ENCODE data around the gene NVL. TPM values are rescaled to one million over a fixed set of nuclear protein-coding genes. Genes with fewer than 3 reads are reported as not detected.

The NVL gene
- total RNA-seq, 1 experiment from 2014 or later: 33.4 TPM

DNA sequence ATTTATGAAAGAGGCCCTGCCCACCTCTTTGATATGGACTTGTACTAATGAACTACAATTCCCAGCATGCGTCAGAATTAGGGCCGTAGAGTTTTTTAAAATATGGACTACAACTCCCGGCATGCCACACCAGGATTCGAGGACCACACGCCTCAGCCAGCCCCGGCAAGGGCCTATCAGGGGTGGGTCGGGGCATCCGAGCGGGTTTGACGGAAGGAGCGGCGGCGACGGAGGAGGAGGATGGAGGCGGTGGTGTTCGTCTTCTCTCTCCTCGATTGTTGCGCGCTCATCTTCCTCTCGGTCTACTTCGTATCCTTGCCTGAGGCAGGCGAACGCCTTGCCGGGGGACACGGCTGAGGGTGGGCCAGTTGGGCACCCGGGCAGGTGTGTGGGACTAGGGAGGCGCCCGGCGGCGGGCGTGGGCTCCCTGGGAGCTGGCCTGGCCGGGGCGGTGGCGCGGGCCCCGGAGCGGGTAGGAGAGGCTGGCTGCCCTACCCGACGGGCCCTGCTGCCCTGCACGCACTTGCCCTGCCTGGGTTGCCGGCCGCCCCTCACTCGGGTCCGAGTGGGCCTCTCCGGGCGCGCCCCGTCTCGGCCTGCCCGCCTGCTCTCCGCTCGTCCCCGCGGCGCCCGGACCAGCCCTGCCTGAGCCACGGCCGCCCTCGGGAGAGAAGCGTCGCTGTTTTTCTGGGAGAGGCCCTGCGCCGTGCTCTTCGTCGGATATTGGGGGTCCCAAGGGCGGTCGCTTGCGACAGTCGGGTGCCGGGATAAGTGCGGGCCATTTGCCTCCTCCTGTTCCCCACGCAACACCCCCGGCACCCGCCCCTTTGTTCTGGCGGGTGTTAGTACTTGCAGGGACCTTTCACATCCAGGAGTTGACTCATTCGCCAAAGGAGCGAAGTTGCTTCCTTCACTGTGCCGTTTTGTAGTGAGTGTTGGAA is 27.0 kb upstream of the NVL start, which contains the start of gene CNIH4 (continued):
- TF ChIP-seq, protein P1, sequence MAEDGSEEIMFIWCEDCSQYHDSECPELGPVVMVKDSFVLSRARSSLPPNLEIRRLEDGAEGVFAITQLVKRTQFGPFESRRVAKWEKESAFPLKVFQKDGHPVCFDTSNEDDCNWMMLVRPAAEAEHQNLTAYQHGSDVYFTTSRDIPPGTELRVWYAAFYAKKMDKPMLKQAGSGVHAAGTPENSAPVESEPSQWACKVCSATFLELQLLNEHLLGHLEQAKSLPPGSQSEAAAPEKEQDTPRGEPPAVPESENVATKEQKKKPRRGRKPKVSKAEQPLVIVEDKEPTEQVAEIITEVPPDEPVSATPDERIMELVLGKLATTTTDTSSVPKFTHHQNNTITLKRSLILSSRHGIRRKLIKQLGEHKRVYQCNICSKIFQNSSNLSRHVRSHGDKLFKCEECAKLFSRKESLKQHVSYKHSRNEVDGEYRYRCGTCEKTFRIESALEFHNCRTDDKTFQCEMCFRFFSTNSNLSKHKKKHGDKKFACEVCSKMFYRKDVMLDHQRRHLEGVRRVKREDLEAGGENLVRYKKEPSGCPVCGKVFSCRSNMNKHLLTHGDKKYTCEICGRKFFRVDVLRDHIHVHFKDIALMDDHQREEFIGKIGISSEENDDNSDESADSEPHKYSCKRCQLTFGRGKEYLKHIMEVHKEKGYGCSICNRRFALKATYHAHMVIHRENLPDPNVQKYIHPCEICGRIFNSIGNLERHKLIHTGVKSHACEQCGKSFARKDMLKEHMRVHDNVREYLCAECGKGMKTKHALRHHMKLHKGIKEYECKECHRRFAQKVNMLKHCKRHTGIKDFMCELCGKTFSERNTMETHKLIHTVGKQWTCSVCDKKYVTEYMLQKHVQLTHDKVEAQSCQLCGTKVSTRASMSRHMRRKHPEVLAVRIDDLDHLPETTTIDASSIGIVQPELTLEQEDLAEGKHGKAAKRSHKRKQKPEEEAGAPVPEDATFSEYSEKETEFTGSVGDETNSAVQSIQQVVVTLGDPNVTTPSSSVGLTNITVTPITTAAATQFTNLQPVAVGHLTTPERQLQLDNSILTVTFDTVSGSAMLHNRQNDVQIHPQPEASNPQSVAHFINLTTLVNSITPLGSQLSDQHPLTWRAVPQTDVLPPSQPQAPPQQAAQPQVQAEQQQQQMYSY (CRISPR knock-in tag; IDR thresholded peaks at IDR 0.05): peak; percentile 57
- TF ChIP-seq JUN (CRISPR knock-in tag; IDR thresholded peaks at IDR 0.05): no peak
- TF ChIP-seq, protein P2, sequence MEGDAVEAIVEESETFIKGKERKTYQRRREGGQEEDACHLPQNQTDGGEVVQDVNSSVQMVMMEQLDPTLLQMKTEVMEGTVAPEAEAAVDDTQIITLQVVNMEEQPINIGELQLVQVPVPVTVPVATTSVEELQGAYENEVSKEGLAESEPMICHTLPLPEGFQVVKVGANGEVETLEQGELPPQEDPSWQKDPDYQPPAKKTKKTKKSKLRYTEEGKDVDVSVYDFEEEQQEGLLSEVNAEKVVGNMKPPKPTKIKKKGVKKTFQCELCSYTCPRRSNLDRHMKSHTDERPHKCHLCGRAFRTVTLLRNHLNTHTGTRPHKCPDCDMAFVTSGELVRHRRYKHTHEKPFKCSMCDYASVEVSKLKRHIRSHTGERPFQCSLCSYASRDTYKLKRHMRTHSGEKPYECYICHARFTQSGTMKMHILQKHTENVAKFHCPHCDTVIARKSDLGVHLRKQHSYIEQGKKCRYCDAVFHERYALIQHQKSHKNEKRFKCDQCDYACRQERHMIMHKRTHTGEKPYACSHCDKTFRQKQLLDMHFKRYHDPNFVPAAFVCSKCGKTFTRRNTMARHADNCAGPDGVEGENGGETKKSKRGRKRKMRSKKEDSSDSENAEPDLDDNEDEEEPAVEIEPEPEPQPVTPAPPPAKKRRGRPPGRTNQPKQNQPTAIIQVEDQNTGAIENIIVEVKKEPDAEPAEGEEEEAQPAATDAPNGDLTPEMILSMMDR (IDR thresholded peaks at IDR 0.05): no peak
- TF ChIP-seq, protein P3, sequence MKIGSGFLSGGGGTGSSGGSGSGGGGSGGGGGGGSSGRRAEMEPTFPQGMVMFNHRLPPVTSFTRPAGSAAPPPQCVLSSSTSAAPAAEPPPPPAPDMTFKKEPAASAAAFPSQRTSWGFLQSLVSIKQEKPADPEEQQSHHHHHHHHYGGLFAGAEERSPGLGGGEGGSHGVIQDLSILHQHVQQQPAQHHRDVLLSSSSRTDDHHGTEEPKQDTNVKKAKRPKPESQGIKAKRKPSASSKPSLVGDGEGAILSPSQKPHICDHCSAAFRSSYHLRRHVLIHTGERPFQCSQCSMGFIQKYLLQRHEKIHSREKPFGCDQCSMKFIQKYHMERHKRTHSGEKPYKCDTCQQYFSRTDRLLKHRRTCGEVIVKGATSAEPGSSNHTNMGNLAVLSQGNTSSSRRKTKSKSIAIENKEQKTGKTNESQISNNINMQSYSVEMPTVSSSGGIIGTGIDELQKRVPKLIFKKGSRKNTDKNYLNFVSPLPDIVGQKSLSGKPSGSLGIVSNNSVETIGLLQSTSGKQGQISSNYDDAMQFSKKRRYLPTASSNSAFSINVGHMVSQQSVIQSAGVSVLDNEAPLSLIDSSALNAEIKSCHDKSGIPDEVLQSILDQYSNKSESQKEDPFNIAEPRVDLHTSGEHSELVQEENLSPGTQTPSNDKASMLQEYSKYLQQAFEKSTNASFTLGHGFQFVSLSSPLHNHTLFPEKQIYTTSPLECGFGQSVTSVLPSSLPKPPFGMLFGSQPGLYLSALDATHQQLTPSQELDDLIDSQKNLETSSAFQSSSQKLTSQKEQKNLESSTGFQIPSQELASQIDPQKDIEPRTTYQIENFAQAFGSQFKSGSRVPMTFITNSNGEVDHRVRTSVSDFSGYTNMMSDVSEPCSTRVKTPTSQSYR (CRISPR knock-in tag; IDR thresholded peaks at IDR 0.05): no peak
- TF ChIP-seq, protein P4, sequence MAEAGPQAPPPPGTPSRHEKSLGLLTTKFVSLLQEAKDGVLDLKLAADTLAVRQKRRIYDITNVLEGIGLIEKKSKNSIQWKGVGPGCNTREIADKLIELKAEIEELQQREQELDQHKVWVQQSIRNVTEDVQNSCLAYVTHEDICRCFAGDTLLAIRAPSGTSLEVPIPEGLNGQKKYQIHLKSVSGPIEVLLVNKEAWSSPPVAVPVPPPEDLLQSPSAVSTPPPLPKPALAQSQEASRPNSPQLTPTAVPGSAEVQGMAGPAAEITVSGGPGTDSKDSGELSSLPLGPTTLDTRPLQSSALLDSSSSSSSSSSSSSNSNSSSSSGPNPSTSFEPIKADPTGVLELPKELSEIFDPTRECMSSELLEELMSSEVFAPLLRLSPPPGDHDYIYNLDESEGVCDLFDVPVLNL (CRISPR knock-in tag; IDR thresholded peaks at IDR 0.05; ENCODE audit: borderline replicate concordance, low read depth): no peak
- TF ChIP-seq, protein P5, sequence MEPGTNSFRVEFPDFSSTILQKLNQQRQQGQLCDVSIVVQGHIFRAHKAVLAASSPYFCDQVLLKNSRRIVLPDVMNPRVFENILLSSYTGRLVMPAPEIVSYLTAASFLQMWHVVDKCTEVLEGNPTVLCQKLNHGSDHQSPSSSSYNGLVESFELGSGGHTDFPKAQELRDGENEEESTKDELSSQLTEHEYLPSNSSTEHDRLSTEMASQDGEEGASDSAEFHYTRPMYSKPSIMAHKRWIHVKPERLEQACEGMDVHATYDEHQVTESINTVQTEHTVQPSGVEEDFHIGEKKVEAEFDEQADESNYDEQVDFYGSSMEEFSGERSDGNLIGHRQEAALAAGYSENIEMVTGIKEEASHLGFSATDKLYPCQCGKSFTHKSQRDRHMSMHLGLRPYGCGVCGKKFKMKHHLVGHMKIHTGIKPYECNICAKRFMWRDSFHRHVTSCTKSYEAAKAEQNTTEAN (CRISPR knock-in tag; IDR thresholded peaks at IDR 0.05): no peak; the same call in 1 of the 2 replicates
- TF ChIP-seq, protein P6, sequence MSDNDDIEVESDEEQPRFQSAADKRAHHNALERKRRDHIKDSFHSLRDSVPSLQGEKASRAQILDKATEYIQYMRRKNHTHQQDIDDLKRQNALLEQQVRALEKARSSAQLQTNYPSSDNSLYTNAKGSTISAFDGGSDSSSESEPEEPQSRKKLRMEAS (CRISPR knock-in tag; IDR thresholded peaks at IDR 0.05): peak; percentile 38; the same call in 1 of the 2 replicates
- TF ChIP-seq, protein P7, sequence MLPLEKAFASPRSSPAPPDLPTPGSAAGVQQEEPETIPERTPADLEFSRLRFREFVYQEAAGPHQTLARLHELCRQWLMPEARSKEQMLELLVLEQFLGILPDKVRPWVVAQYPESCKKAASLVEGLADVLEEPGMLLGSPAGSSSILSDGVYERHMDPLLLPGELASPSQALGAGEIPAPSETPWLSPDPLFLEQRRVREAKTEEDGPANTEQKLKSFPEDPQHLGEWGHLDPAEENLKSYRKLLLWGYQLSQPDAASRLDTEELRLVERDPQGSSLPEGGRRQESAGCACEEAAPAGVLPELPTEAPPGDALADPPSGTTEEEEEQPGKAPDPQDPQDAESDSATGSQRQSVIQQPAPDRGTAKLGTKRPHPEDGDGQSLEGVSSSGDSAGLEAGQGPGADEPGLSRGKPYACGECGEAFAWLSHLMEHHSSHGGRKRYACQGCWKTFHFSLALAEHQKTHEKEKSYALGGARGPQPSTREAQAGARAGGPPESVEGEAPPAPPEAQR (CRISPR knock-in tag; IDR thresholded peaks at IDR 0.05): no peak
- 0 out of 2 replicates have a peak, but pooled peaks have one; percentile 17 for TF ChIP-seq TEAD1 (CRISPR knock-in tag; IDR thresholded peaks at IDR 0.05)
- TF ChIP-seq CREB1 (CRISPR knock-in tag; IDR thresholded peaks at IDR 0.05): no peak; the same call in 1 of the 2 replicates
- no peak for TF ChIP-seq FOXJ3 (CRISPR knock-in tag; IDR thresholded peaks at IDR 0.05; ENCODE audit: borderline replicate concordance)
- TF ChIP-seq EMX1 (CRISPR knock-in tag; IDR thresholded peaks at IDR 0.05): no peak
- TF ChIP-seq MYBL2 (CRISPR knock-in tag; IDR thresholded peaks at IDR 0.05): peak; percentile 38
- no peak for TF ChIP-seq CBFB (CRISPR knock-in tag; IDR thresholded peaks at IDR 0.05; ENCODE audit: low read depth)
- TF ChIP-seq, protein P8, sequence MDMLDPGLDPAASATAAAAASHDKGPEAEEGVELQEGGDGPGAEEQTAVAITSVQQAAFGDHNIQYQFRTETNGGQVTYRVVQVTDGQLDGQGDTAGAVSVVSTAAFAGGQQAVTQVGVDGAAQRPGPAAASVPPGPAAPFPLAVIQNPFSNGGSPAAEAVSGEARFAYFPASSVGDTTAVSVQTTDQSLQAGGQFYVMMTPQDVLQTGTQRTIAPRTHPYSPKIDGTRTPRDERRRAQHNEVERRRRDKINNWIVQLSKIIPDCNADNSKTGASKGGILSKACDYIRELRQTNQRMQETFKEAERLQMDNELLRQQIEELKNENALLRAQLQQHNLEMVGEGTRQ (CRISPR knock-in tag; IDR thresholded peaks at IDR 0.05): no peak
- no peak for TF ChIP-seq ZNF317 (CRISPR knock-in tag; IDR thresholded peaks at IDR 0.05; ENCODE audit: borderline replicate concordance, low read depth)
- TF ChIP-seq, protein P9, sequence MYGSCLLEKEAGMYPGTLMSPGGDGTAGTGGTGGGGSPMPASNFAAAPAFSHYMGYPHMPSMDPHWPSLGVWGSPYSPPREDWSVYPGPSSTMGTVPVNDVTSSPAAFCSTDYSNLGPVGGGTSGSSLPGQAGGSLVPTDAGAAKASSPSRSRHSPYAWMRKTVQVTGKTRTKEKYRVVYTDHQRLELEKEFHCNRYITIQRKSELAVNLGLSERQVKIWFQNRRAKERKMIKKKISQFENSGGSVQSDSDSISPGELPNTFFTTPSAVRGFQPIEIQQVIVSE (CRISPR knock-in tag; IDR thresholded peaks at IDR 0.05; ENCODE audit: borderline replicate concordance): no peak
- TF ChIP-seq NFYB (CRISPR knock-in tag; conservative IDR thresholded peaks at IDR 0.05; ENCODE audit: low read depth): peak; percentile 43; the same call in 1 of the 2 replicates
- TF ChIP-seq FOXP1 (CRISPR knock-in tag; IDR thresholded peaks at IDR 0.05; ENCODE audit: borderline replicate concordance): peak; percentile 90
- TF ChIP-seq ZNF232 (CRISPR knock-in tag; IDR thresholded peaks at IDR 0.05): peak; percentile 62; the same call in 1 of the 2 replicates
- TF ChIP-seq GABPB1 (CRISPR knock-in tag; IDR thresholded peaks at IDR 0.05): peak; percentile 0; the same call in 1 of the 2 replicates

Measured in WTC11 (cell line).